OCI-LY1 (cell line): Measurements from ENCODE around the gene DNAJC28.

Source experiments
- H2AFZ ChIP-seq: fragments of 200-600 bp; sonication (generic), shearing (Covaris generic); 2 replicates; pipeline ENCODE4 v1.6.0; 2014; ENCODE audit warnings: antibody characterized with exemption, mild to moderate bottlenecking, low read length
- H3F3A ChIP-seq: fragments of 200-600 bp; sonication (generic), shearing (Covaris generic); 2 replicates; pipeline ENCODE4 v1.6.0; 2014; ENCODE audit warnings: mild to moderate bottlenecking, antibody characterized with exemption, low read length, moderate library complexity; ENCODE audit not compliant: insufficient read depth
- H3K27ac ChIP-seq: fragments of 200-600 bp; sonication (generic); 2 replicates; pipeline ENCODE4 v1.5.1; 2014; ENCODE audit warnings: low read length, mixed run types, mild to moderate bottlenecking, low read depth; ENCODE audit not compliant: poor library complexity, severe bottlenecking
- H3K27me3 ChIP-seq: fragments of 200-600 bp; sonication (generic); 2 replicates; pipeline ENCODE4 v1.6.0; 2014; ENCODE audit warnings: antibody characterized with exemption, mild to moderate bottlenecking, low read length, moderate library complexity; ENCODE audit not compliant: insufficient read depth
- H3K36me3 ChIP-seq: fragments of 200-600 bp; sonication (generic); 2 replicates; pipeline ENCODE4 v1.6.1; 2014; ENCODE audit warnings: mild to moderate bottlenecking, antibody characterized with exemption, low read length, moderate library complexity, mixed read lengths; ENCODE audit not compliant: insufficient read depth
- H3K4me1 ChIP-seq: fragments of 200-600 bp; sonication (generic); 2 replicates; pipeline ENCODE4 v1.5.1; 2014; ENCODE audit warnings: mild to moderate bottlenecking, low read length, moderate library complexity; ENCODE audit not compliant: insufficient read depth, severe bottlenecking
- H3K4me2 ChIP-seq: fragments of 200-600 bp; sonication (generic), shearing (Covaris generic); 2 replicates; pipeline ENCODE4 v1.6.1; 2014; ENCODE audit warnings: low read length
- H3K4me3 ChIP-seq: fragments of 200-600 bp; sonication (generic); 2 replicates; pipeline ENCODE4 v1.5.1; 2014; ENCODE audit warnings: low read length, low read depth, mild to moderate bottlenecking, mixed read lengths; ENCODE audit not compliant: poor library complexity, severe bottlenecking
- H3K79me2 ChIP-seq: fragments of 200-600 bp; shearing (Covaris generic); 2 replicates; pipeline ENCODE4 v1.6.1; 2016; ENCODE audit warnings: mixed run types, low read length, mixed read lengths; ENCODE audit not compliant: insufficient read depth
- H3K9ac ChIP-seq: fragments of 200-600 bp; sonication (generic), shearing (Covaris generic); 2 replicates; pipeline ENCODE4 v1.6.1; 2014; ENCODE audit warnings: mild to moderate bottlenecking, low read length, mixed read lengths
- H3K9me2 ChIP-seq: fragments of 200-600 bp; sonication (generic), shearing (Covaris generic); 2 replicates; pipeline ENCODE4 v1.6.1; 2014; ENCODE audit warnings: low read depth, mild to moderate bottlenecking, low read length, mixed read lengths
- H3K9me3 ChIP-seq: fragments of 200-600 bp; shearing (Covaris generic); 2 replicates; pipeline ENCODE4 v1.6.1; 2014; ENCODE audit warnings: low read length, mixed read lengths
- H4K20me1 ChIP-seq: fragments of 200-600 bp; sonication (generic), shearing (Covaris generic); 2 replicates; pipeline ENCODE4 v1.6.0; 2016; ENCODE audit warnings: mild to moderate bottlenecking, low read length; ENCODE audit not compliant: insufficient read depth
- EZH2 ChIP-seq: fragments of 200-600 bp; sonication (generic), shearing (Covaris generic); IDR thresholded peaks from 2 replicates; pipeline ENCODE4 v1.8.0; 2017; ENCODE audit warnings: borderline replicate concordance, mixed run types, mild to moderate bottlenecking, antibody characterized with exemption, low read length, moderate library complexity, mixed read lengths
- TF ChIP-seq, protein P1 (sequence below): fragments of 200-600 bp; sonication (generic), shearing (Covaris generic); IDR thresholded peaks from 2 replicates; pipeline ENCODE4 v1.5.1; 2017; ENCODE audit warnings: mild to moderate bottlenecking, antibody characterized with exemption, low read length, moderate library complexity, mixed read lengths

DNAJC28 gene

DNA sequence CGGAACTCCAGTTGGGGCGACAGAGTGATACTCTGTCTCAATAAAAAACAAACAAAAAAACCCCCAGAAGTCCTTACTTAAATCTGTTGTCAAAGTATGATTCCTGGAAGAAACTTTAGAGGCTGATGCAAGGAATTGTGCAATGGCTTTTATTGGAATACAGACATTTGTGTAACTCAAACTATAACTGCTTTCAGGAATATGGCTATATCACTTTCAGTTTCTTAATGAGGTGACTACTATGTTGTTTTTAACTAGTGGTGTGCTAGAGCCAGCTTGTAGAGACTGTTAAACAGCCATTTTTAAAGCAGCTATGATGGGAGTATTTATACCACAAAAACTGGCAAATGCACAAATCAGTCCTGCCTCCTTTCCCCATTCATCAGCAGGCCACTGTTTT lies 22.7 kb upstream of the DNAJC28 start:
- TF ChIP-seq, protein P1, sequence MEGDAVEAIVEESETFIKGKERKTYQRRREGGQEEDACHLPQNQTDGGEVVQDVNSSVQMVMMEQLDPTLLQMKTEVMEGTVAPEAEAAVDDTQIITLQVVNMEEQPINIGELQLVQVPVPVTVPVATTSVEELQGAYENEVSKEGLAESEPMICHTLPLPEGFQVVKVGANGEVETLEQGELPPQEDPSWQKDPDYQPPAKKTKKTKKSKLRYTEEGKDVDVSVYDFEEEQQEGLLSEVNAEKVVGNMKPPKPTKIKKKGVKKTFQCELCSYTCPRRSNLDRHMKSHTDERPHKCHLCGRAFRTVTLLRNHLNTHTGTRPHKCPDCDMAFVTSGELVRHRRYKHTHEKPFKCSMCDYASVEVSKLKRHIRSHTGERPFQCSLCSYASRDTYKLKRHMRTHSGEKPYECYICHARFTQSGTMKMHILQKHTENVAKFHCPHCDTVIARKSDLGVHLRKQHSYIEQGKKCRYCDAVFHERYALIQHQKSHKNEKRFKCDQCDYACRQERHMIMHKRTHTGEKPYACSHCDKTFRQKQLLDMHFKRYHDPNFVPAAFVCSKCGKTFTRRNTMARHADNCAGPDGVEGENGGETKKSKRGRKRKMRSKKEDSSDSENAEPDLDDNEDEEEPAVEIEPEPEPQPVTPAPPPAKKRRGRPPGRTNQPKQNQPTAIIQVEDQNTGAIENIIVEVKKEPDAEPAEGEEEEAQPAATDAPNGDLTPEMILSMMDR = no peak
- TF ChIP-seq EZH2 = no peak
- Histone ChIP-seq H3K79me2 (no peaks in the 10 kb centered on the region), H3K4me2 (no peak overlapping the region), H3K9me2 (no peaks in the 10 kb centered on the region), H3K9ac (no peak overlapping the region), H3K9me3 (no peaks in the 10 kb centered on the region), H3K4me1 (no peaks in the 10 kb centered on the region), H3K27ac (no peak overlapping the region), H4K20me1 (no peaks in the 10 kb centered on the region), H3K36me3 (peaks cover 99% of the 10 kb centered on the region), H2AFZ (no peak overlapping the region), H3F3A (no peaks in the 10 kb centered on the region), H3K4me3 (no peak overlapping the region), H3K27me3 (no peaks in the 10 kb centered on the region)

GRCh38 chr21:33512481-33512880 lies 21.0 kb upstream of the DNAJC28 start:
- no peaks in the 10 kb centered on the region for H3K79me2 ChIP-seq
- H3K4me2 ChIP-seq = no peak overlapping the region
- H2AFZ ChIP-seq = no peak overlapping the region
- no peaks in the 10 kb centered on the region for H3K9me2 ChIP-seq
- H4K20me1 ChIP-seq = no peaks in the 10 kb centered on the region
- TF ChIP-seq EZH2 = no peak
- TF ChIP-seq, protein P1 = no peak
- H3K9ac ChIP-seq = no peak overlapping the region
- H3K9me3 ChIP-seq = no peaks in the 10 kb centered on the region
- H3K27me3 ChIP-seq = no peaks in the 10 kb centered on the region
- no peak overlapping the region for H3K4me3 ChIP-seq
- H3K4me1 ChIP-seq = no peaks in the 10 kb centered on the region
- H3F3A ChIP-seq = no peaks in the 10 kb centered on the region
- H3K36me3 ChIP-seq = peaks cover 99% of the 10 kb centered on the region
- H3K27ac ChIP-seq = no peak overlapping the region

GRCh38 chr21:33511639-33512038 lies 20.1 kb upstream of the DNAJC28 start:
- no peak overlapping the region for H3K4me2 ChIP-seq
- H3K27ac ChIP-seq = no peak overlapping the region
- H3K79me2 ChIP-seq = no peaks in the 10 kb centered on the region
- H2AFZ ChIP-seq = no peak overlapping the region
- no peaks in the 10 kb centered on the region for H3K9me2 ChIP-seq
- TF ChIP-seq EZH2 = no peak
- TF ChIP-seq, protein P1 = no peak
- H4K20me1 ChIP-seq = no peaks in the 10 kb centered on the region
- H3K9me3 ChIP-seq = no peaks in the 10 kb centered on the region
- H3K4me3 ChIP-seq = no peak overlapping the region
- no peak overlapping the region for H3K9ac ChIP-seq
- H3K36me3 ChIP-seq = peaks cover 99% of the 10 kb centered on the region
- H3K4me1 ChIP-seq = no peaks in the 10 kb centered on the region
- H3F3A ChIP-seq = no peaks in the 10 kb centered on the region
- H3K27me3 ChIP-seq = no peaks in the 10 kb centered on the region
